HG03060 (cell line): Measurements from ENCODE around the gene USP6NL.

ENCODE experiments used
- ATAC-seq: cut with Tn5 transposase; IDR thresholded peaks from one replicate; pipeline ENCODE4 v1.9.1; 2021; ENCODE audit warnings: low read depth, moderate number of reproducible peaks; ENCODE audit not compliant: unreplicated experiment

USP6NL gene

DNA sequence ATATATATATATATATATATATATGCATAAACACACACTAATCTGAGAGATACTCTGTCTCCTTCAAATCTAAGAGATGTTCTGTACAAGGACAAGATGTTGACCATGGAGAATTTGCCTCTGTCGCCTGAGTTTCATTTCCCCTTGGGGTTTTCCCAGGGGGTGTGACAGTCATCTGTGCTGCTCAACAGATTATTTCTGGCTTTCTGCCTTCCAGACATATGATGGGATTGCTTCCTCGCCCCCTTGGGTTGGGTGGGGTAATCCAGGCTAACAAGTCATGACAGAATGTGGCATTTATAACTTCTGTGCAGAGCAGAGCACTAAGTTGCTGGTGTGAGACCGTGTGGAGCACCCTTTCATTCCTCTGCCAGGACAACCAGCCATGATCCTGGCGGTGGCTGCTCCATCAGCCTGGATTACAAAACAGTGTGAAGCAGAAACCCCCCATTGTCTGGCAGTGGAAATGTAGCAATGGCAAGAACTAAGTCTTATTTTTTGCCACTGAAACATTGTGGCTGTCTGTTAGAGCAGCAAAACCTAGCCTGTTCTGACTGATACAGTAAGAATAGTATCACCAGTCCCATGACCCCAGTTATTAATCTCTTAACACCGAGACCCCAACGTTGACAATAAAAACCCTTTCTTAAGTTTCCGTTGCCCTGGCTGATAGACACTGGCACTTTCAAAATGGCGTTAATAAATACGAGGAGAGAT lies 13.7 kb upstream of the USP6NL start:
- peak; percentile 86 for ATAC-seq

DNA sequence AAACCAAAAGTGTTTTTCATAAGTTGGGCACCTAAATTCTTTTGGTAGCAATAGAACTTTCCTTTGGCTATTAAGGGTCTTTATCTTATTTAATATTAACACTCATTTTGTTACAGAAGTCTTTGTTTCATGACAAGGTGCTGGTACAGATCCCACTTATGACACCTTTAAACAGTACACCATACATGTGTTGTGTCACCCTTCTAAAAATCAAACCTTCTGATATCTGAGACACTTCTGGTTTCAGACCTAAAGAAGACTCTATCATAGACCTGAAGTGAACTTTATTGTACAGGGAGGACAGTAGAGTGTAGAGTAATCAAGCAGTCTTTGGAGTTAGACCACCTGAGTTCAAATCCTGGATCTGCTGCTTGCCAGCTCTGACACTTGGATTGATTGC lies 5.8 kb upstream of the USP6NL start:
- no peak for ATAC-seq

DNA sequence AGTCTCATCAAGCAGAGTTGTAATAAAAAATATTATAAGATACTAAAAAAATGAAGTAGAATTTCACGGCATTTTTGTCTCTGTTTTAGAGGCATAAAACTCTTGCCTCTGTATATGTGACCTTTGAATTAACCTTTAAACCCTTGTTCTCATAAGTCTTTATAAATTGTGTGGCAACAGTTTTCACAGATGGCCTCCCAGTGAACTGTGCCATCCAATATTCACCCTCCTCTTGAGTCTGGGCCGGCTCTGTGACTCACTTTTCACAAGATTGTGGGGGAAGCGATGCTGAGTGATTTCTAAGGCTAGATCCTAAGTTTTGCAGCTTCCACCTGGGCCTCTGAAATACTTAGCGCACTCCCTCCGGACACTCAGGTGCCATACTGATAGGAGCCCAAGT lies 4.6 kb upstream of the USP6NL start:
- no peak for ATAC-seq

DNA sequence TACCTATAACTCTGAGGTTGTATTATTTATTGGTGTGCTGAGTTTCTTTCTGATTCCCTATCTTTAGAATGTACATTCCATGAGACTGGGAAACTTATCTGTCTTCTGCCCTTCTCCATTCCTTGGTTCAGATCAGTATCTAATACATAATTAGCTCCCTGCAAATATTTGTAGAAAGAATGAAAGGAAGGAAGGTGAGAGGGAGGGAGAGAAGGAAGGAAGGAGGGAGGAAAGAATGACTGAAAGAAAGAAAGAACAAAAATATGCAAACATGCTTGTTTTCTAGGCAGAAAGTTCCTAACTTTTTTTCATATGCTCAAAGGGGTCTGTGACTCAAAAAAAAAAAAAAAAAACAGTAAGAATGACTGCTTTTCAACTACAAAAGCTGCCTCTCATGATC lies 3.9 kb upstream of the USP6NL start:
- ATAC-seq: no peak

DNA sequence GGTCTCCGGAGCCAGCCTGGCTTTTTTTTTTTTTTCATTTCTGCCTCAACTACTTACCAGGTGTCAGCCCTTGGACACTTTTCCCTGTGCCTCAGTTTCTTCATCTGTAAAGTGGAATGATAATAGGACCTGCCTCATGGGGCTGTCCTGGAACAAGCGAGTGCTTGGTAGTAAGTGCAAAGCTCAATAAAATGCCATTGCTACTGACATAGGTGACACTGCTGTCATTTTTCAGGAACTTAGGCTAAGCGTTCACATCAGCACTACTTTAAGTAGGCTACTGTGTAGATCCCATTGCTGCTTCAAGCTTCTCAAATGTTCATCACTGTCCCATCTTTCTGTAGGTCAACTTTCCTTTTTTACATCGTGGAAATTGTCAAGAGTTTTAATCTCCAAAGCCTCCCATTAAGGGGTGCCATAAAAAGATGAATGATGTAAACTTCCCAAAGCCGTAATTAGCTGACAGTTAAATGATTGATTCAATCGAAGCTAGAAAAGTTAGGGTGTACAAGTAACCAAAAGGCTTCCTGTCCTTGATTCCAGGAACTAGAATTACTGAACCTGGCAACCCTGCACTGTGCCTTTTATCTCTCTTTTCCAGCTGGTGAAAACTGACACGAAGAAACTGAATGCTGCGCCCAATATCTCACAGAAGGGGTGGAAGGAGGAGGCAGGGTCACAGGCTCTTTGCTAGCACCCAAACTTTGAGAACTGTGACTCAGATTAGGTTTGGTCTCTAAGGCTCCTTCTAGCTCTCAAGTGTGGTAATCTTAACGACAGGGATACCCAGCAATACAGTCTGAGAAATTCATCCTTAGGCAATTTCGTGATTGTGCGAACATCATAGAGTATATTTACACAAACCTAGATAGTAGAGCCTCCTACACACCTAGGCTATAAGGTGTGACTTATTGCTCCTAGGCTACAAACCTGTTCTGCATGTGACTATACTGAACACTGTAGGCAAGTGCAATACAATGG lies 861 bp upstream of the USP6NL start:
- no peak for ATAC-seq

DNA sequence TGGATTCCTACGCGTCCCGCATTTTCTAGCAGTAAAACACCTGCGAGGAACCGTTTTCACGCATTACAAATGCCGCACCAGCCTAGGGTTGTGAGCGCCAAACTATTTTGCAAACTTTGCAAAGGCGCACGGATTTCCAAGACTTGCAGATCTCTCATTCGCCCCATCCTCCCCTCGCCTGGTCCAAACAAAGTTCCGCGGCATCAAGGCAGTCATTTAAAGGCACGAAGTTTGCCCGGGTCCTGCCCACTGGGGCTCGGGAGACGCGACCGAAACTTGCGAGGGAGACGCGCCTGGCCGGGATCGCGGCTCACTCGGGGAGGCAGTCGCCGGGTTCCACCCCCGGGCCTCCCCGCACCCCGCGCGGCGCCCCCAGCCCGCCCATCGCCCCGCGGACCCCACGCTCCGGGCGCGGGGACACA lies 613 bp downstream of the USP6NL start:
- ATAC-seq: no peak

DNA sequence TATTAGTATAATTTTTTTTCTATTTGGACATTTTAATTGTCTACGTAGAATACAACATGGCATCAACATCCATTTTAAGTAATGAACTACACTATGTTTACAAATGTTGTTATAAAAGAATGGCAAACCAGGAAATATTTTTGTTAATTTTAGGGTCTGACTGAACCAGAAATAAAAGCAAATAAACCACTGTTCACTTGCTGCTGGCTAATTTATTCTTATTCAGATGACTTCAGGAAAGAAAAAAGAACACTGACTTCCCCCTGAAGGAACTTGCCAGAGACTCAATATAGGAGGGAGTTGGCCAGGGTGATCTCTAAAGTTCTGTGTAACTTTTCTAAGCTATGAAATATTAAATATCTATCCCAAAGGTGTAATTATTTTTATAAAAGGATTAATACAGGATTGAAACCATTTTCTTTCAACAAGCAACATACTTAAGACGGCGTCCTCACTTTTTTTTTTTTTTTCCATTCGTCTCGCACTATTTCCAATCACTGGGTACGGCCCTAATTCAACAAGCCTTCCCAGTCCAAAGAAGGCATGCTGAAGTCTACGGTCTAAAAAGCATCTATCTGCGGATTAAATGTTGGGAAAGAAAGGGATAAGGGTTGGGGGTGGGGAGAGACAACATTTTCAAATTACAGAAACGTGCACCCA lies 1.2 kb downstream of the USP6NL start:
- no peak for ATAC-seq

DNA sequence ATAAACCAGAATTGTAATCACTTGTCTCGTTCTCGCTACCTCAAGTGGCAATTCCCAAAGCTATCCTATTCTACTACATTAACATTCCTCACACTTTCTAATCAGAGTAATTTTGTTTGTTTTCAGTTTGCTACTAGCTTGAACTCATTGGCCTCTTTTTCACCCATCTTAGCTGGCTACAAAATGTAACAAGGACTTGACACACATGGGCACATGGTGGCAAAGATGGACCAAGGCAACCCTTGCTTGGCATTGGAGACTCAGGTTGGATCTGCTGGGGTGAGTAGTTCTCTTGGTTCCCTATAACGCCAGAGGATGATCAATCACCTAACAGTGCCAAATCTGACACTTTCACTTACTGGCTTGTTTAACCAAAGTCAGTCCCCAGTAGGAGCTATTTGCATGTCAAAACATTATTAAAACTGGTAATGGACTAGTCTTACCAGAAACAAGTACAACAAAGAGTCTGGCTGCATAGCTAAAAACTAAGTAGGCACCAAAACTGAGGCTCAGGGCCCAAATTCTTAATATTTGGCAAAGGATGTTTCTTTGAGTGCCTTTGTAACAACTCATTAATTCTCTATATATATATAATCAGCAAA lies 1.9 kb downstream of the USP6NL start:
- no peak for ATAC-seq

DNA sequence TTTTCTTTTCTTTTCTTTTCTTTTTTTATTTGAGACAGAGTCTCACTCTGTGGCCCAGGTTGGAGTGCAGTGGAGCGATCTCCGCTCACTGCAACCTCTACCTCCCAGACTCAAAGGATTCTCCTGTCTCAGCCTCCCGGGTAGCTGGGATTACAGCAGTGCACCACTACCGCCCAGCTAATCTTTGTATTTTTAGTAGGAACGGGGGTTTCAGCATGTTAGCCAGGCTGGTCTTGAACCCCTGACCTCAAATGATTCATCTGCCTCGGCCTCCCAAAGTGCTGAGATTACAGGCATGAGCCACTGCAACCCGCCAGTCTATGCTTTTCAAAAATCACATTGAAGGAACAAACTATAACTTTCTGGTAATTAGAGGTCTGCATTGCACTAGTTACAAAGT lies 2.4 kb downstream of the USP6NL start:
- ATAC-seq: no peak

DNA sequence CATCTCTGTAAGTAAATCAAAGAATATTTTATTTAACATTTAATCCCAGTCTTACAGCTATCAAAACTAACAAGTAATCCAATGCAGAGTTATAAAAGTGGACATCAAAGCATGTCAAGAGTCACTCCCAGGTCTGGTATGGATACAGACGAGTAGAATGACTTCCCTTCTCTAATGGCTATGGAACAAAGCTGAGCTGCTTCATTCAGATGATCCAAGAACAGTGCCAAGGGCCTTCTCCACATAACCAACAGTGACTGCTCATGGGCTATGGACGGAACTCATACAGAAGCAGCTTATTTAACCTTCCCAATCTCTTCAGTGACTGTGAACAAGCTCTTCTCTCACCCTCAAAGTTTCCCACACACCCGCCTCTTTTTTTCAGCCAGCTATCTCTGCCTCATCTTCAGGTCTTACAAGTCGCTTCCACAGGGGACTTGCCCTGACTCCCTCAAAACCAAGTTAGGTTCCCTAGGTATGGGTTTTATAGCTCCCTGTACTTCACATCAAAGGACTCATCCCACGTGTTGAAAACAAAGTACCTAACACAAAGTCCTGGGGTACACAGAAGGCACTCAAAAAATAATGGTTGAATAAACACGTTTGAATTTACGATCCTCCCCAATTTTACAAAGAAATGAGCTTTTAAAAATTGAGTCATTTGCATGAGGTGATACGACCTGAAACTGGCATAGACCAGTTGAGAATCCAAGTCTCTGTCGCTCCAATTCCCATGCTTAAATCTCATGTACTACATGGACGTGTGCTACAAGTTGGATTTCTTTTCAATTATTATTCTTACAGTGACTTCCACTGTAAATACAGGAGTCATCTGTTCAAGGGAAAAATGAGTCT lies 3.1 kb downstream of the USP6NL start:
- no peak for ATAC-seq

DNA sequence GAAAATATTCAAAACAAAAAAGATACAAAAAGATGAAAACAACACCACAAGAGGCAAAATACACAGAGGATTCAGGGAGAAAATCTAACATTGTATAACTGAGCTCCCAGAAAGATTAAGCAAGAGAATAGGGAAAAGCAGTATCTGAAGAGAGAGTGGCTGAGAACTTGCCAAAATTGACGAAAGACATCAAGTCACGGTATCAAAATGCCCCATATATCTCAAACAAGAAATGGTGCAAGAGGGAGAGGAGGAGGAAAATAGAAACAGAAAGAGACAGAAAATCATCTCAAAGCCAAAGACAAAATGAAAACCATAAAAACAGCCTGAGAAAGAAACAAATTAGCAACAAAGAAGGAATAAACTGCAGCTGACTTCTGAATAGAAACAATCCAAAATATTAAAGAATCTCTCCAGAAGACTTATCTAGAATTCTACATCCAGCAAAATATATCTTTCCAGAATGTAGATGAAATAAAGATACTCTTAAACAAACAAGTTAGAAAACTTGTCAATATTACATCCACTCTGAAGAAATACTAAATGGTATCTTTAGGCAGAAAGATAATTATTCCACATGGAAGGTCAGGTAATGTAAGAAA lies 5.5 kb downstream of the USP6NL start:
- ATAC-seq: no peak

DNA sequence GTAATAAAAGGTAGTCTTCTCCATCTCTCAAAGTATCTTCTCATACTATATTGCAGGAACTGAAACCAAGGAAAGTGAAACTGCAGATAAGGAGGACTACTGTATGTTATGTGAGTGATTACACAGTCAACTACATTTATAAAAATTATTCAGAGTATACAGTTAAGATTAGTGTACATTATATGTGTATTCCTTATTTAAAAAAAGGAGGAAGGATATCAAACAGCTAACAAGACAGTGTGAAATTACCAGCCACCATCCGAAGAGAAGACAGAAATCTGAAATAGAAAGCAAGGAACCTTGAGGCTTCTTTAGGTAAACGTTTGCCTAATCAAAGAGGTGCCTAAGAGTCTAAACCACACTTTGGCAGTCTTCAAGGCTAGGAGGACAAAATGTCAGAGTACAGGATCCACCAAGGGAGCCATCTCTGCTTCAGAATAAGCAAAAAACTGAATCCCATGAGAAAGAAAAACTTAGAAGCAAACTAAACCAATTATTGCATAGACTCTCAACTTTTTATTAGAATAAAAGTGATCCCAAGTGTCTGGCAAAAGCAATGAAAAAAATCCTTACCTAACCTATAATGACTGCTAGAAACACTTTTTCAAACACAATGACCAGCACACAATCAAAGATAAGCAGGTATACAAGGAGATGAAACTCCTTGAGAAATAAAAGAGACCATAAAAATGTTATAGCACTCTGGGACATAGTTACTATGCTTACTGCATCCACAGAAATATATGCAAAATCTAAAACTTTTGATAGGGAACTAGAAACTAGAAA lies 6.4 kb downstream of the USP6NL start:
- no peak for ATAC-seq

DNA sequence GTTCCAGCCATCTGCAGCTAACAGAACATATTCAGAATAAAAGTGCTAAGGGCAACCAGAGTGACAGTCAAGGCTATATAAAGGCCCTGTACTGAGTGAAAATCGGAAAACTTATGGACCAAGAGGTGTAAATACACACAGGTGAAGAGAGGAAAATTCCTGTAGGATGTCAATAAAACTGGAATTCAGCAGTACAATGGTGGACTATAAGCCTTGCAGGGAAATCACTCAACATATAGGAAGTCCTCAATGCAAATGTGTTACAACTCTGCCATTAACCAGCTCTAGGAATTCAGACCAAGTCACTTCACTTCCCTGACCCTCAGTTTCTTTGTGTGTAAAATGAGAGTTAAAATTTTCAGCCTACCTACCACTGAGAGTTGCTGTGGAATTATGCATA lies 7.7 kb downstream of the USP6NL start:
- no peak for ATAC-seq

DNA sequence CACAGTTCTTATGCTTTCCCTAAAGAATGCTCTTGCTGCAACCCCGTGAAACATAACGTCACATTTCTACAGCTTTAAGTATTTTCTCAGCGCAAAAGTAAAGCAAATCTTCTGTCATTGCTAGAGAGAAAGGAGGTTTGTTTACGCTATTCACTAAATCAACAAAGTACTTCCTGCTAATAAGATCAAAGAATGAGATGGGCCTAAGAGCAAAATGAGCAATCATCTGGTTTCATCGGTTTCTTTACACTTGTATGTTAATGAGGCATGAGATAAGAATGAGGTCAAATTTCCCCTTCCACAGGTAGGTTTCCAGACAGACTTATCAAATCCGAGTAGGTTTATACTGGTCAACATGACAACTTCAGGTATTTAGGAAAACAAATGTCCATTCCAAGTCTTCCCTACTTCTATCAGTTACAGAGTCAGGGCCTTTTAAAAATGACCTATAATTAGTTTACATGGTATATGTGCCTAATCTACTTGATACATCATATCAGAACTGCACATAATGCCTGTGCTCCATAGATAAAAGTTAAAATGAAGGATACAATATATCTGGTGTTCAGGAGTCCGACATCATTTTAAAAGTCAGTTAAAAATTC lies 8.4 kb downstream of the USP6NL start:
- ATAC-seq: no peak

DNA sequence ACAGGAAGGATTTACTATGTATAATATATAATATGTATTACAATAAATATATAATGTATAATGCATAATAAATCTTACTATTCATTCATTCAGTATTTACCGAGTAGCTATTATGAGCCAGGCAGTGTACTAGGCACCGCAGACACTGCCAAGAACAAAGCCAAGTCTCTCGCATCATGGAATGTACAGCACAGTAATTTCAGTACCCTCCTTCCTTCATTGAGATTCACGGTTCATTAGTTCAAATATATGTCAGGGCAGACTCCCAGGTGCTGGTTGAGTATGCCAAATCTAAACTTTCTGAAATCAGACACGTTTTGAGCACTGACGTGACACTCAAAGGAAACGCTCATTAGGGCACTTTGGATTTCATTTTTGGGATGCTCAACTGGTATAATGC lies 9.1 kb downstream of the USP6NL start:
- no peak for ATAC-seq

DNA sequence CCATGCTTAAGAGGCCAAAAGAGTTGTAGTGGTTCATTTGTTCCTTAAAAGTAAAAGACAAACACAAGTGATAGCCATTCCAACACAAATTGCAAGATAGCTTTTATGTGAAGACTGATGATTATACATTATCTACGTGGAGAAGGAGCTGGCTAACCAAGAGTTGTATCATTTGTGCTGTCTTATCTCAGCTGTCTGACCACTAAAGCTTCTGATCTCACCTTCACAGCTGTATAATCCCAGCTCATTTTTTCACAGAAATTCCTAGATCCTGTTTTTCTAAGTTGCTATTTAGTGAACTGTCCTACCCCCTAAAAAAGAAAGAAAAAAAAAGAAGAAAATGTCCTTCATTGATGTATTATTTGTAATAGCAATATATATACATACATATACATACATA lies 9.8 kb downstream of the USP6NL start:
- ATAC-seq: no peak

DNA sequence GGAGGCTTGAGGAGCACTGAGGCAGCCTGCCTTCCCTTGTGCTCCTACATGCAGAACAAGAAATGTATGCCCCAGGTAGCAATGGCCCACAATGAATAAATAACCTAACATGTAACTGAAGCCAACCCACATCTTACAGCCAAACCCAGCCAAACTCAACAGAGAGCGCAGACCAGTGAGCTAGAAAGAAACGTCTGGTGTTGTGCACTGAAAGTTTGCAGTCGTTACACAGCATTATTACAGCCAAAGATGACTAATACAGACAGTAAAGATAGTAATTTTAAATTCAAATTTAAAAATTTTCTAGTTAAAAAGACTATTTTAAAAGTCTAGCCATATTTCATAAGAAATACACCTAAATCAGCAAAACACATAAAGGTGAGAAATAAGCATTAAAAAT lies 11.2 kb downstream of the USP6NL start:
- no peak for ATAC-seq

DNA sequence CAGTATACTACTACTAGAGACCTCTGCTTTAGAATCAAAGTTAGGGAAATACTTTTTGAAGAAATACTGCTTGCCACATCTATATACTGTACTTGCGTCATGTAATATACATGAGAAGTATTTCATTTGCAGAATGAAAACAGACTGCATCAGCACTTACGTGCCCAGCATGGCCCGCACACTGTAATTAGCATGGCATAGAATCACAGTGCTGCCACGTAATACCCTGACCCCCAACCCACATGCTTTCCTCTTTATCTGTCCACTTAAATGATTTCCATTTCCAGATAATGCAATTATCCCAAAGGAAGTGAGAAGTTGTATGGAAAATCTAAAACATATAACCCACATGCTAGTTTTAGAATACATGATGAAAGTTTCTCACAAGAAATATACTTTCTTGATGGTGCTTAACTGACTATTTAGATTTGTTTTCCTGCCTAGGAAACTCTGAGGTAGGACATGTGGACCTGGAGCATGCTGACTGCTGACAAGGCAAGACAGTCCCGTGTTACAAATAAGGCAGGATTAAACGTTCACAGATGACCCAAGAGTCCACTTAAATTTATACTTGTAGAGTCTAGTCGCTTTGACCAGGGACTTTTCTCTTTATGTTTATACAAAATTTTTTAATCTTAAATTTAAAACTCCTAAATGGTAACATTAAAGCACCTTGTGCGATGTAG lies 12.6 kb downstream of the USP6NL start:
- ATAC-seq: no peak
